CD1c-positive myeloid dendritic cell (primary cell): ENCODE results near the gene ENPP1.

Experiments used
- DNase-seq: peaks from one replicate; pipeline ENCODE4 v3.0.0-alpha.2; 2016; ENCODE audit errors: extremely low spot score

The ENPP1 gene

GRCh38 chr6:131787079-131787478 is 20.7 kb upstream of the ENPP1 start:
- DNase-seq: no peak

DNA sequence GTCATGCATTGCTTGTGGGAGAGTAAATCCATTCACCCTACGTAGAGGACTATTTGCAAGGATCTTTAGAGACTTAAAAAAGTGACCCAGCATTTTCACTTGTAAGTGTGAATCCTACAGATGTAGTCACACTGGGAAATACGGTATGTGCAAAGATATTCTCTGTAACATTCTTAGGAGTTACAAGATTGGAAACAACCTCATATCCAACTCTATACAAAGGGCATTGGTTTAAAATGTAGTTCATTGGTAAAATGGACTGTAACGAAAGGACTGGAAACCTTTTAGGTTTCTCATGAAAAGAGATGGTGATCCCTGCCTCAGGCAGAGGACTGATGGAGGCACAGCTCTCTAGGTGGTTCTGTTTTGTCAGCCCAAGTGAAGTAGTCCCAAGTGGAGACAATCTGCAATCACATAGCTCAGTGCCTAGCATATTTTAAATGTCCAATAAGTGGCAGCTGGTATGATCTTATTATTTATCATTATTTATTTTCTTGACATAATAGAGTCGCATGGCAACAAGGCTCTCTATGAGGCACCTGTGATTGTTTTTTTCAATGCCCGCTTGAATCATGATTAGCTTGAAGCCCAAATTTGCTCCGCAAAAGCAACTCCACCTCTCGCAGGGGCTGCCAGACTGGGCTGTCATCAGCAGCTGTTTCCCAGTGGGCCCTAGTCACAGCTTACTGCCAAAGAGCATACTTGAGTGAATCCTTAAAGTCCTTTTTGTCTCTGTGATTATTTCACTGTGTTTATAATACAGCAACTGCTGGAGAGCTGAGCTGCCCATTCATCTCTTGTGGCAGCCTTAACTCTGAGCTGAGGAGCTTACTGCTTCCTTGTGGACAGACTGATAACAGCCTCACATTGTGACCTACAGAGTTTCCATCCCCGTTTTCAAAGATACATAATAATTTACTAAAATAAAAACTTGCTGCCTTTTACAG is 19.8 kb upstream of the ENPP1 start:
- DNase-seq: no peak

- no peak for DNase-seq
Observed at GRCh38 chr6:131789219-131789618, 18.6 kb upstream of the ENPP1 start.

GRCh38 chr6:131791476-131791875 is 16.3 kb upstream of the ENPP1 start:
- DNase-seq: no peak

DNA sequence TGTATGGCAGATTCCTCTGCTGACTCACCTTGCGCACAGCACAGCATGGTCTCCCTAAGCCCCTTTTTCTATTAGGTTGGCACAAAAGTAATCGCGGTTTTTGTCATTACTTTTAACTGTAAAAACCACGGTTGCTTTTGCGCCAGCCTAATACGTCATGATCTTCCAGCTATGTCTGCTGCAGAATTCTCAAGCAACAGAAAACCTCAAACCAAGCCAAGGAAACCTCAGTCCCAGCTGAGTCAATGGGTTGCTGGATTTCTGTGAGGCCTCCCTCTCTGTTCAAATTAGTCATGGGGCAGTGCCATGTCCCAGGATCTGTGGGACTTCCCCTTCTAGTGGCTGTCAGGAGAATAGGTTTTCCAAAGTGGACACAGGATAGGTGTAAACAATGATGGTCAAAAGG is 15.7 kb upstream of the ENPP1 start:
- no peak for DNase-seq

DNA sequence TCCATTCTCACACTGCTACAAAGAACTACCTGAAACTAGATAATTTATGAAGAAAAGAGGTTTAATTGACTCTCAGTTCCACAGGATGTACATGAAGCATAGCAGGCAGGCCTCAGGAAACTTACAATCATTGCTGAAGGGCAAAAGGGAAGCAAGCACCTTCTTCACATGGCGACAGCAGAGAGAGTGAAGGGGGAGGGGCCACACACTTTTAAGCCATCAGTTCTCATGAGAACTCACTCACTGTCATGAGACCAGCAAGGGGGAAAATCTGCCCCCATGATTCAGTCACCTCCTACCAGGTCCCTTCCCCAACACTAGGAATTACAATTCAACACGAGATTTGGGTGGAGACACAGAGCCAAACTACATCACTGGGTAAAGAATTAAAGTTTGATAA is 12.5 kb upstream of the ENPP1 start:
- DNase-seq: no peak

- no peak for DNase-seq
Observed at GRCh38 chr6:131802347-131802746, 5.5 kb upstream of the ENPP1 start.

DNA sequence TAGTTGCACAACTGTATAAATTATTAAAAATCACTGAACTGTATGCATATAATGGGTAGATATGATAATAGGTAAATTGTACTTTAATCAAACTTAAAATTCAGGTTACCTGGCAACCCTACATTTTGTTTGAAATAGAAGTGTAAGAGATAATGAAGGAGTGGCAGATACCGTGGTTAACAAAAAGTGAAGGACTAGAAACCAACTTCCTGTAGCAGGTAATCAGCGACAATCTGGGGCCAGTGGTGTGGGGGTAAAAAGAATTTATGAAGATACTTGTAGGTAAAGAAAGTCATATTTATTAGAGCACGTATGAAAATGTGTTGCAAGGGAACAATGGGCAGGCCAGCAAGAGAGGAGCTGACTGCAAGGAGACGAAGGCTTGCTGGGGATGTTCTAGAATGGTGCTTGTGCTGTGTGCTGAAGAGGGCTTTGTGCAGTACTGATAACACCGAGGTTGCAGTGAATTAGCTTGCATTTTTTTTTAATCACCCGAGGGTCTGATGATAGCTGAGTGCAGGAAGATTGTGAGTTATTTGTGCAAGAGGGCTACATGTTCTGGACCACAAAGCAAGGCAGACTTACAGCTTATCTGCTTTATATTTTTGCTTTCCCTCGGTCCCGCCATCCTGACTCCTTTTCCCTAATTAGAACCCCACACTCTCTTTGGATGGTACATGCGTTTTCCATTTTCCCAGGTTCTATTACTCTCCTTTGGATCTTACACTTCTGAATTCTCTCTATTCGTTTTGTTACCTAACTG is 4.6 kb upstream of the ENPP1 start:
- DNase-seq: no peak

DNA sequence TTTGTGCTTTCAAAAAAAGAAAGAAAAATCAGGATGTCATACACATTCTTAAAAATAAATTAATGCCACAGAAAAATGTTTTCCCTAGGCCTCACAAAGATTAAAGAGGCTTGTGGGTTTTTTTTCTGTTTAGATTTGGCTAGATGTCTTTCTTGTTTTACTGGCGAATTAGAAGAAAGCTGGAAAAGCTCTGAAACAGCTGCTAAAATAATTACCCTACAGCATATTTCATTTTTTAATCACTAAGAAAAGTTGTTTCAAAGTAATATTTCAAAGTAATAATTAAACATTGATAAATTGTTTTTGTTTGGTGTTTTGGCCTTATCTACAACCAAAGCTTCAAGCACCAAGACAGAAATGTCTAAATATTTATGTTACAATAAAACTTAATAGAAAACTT is 3.7 kb upstream of the ENPP1 start:
- DNase-seq: no peak

DNA sequence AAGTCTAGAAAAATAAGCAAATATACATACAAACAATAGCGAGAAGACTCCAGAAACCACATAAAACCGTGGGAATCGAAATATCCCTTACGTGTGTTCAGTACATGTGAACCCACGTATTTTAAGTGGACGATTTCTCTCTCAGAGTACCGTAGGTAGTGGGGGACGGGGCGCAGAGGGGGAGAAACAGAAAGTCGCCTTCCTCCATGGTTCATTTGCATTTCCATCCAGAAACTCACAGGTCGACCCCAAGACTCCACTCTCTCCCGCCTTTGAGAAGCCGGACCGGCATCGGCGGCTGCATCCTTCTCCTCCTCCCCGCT is 538 bp upstream of the ENPP1 start:
- DNase-seq: no peak

DNA sequence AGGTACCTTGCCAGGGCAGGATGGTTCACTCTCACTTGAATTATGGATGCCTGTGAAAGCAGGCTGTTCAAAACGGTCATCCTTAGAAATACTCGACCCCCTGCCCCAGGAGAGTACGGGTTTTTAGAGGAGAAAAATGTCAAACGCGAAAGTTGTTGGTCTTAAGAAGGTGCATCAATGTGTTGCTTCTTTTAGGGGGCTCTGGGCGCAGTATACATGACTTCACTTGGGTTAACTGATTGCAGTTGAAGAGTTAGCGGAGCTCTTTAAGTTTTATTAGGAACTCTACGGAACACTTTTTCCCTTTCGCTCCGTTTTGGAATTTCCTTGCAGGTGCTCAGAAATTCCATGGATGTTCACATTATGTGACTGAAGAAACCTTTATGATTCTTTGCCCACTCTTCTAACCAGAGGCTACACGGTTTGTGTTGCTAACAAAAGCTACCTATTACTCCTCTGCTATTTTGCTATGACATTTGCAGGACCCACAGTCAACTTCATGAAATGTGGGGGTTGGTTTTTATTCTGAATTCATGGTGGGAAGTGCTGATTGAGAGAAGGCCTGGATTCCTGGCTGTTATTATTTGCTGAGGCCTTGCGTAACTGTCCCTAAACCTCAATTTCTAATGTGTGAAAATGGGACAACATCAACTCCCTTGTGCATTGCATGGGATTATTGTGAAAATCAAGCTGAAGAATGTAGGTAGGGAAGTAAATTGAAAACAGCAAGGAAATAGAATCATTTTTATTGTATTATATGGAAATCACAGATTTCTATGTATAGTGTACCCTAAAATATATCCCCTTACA is 845 bp downstream of the ENPP1 start:
- no peak for DNase-seq

DNA sequence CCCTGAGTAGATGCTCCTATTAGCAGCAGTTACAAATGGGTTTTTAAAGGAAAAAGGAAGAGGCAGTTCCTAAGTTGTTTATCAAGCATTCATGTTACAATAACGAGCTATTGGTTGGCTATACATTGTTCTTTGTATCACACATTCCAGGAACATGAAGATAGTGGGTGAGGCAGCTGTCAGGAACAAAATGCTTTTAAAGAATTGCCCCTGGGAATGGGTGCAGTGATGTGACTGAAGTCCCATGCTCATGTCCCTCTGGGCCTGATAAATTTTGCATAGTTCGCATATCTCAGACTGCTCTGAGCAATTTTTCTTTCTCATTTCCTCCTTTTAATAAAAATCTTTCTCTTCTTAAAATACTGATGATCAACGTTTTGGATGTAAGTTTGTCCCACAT is 3.7 kb downstream of the ENPP1 start:
- DNase-seq: no peak

DNA sequence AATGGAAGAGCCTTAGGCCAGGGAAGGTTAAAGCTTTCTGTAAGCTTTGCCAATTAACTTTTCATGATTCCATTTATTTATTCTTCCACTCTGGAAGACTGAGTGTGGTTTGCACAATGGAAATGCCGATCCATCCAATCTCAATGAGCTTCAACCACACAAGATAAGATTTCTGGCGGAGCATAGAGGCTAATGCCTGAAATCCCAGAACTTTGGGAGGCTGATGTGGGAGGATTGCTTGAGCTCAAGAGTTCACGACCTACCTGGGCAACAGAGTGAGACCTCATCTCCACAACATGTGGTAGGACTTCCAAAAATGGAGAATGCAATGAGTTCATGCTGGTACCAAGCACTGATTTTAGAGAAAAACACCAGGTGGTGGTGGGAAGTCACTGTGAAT is 6.2 kb downstream of the ENPP1 start:
- no peak for DNase-seq

- DNase-seq: no peak
Observed at GRCh38 chr6:131816869-131817268, 9.0 kb downstream of the ENPP1 start.

- no peak for DNase-seq
Observed at GRCh38 chr6:131819572-131820124, 11.8 kb downstream of the ENPP1 start.

GRCh38 chr6:131821010-131821807 is 13.4 kb downstream of the ENPP1 start:
- no peak for DNase-seq

DNA sequence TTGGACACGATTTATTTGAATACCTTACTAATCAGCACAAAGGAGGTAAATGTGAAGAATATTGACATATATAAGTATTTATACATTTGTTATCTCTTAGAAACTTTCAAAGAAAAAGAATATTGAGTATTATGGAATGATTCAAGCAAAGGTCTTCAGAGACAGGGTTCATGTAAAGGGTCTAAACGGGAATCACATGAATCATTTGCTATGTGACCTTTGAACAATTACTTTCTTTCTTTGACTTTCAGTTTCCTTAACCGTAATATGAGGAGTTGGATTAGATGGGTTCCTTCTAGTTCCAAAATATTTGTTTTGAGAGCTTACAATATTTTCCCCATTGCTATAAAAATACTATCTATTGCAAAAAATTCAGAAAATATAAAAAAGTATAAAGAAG is 14.3 kb downstream of the ENPP1 start:
- DNase-seq: no peak

DNA sequence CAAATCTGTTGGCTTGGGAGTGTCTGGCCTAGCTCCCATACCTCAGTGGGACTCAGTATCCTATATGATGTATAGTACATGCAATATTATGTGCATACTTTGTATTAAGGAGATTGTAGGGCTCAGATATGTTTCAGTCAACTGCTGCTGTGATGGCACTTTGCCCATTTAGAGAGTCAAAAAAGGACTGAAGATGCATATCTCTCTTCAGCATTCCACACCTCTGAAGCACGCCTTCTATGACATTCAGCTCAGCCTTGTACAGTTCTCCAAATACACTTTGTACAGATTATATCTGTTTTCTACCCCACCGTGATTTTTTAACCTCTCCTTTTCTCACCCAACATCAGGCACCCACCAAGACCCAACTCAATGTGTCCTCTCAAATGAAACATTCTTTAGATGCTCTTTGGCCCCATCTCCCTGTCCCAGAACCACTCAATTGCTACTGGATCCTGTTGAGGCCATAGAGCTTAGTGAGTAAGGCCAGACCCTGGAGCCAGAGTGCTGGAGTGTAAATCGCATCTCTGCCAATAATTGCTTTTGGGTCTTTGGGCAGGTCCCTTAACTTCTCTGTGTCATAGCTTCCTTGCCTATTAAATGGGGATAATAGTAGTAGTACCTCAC is 15.6 kb downstream of the ENPP1 start:
- DNase-seq: no peak

DNA sequence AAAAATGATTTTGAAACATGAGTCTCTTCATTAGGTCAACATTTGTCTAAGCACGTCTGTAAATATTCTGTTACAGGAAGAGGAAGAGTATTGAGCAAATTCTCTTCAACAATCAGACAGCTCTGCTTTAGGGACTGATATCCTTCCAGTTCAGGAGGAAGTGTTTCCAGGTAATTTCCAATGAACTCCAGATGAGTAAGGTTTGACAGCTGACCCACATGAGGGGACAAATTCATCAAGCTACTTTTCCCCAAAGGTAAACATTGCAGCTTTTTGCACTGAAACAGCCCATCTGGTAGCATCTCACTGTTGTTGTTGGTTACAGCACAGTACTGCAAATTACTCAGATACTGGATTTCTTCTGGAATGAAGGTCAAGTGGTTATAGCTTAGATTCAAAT is 18.1 kb downstream of the ENPP1 start:
- DNase-seq: no peak

DNA sequence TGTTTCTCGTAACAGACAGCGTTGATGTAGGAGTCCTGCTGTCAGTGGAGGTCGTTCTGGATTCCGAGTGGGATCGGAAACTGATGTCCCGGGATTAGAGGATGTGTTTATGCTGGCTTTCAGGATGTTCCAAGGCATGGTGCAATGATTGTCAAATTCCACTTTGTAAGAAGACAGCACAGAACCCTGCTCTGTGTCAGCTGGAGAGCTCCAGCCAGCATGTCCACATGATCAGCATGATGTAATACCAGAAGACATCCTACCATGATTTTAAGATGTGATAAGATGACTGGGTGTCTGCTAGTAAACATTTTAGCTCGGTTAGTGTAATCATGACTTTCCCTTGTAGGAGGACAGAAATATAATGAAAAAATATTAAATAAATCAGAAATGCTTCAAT is 20.3 kb downstream of the ENPP1 start:
- no peak for DNase-seq

- DNase-seq: no peak
Observed at GRCh38 chr6:131828951-131829350, 21.1 kb downstream of the ENPP1 start.
